Caco-2 (cell line): Measurements from ENCODE around the gene HDAC4. TPM values are rescaled to one million over a fixed set of nuclear protein-coding genes. Genes with fewer than 3 reads are reported as not detected.

Experiments used
- BruUV-seq: library from RNA; stranded (reverse); fragments of 400-500 nt; replicated peaks from 2 replicates; lab custom pipeline; 2021; lab: Mats Ljungman, UMichigan
- CTCF ChIA-PET: fragments of 300-600 bp; sonication (Branson Sonifier 250); formaldehyde crosslinking; loops from one replicate; lab custom pipeline; 2022; ENCODE audit warnings: antibody characterized with exemption; lab: Charles Lee
- POLR2A ChIA-PET: fragments of 300-600 bp; sonication (Branson Sonifier 250); formaldehyde crosslinking; loops from one replicate; lab custom pipeline; 2022; ENCODE audit warnings: antibody characterized with exemption; lab: Charles Lee
- DNase-seq, 2 experiments: peaks; one replicate each; pipeline versions ENCODE4 v3.0.0 to v3.0.0-alpha.2; 2020 to 2022
- H3K27me3 ChIP-seq: replicated peaks from 2 replicates; pipeline ENCODE4 v1.6.0; 2011; ENCODE audit warnings: low read length; ENCODE audit not compliant: control insufficient read depth, insufficient read depth
- H3K36me3 ChIP-seq: 2 replicates; pipeline ENCODE4 v1.5.1; 2011; ENCODE audit warnings: low read length; ENCODE audit not compliant: control insufficient read depth, insufficient read depth
- H3K4me1 ChIP-seq: fragments of 250-450 bp; sonication (Bioruptor Pico); 2 replicates; pipeline ENCODE4 v1.5.1; 2020; ENCODE audit warnings: mild to moderate bottlenecking
- H3K4me3 ChIP-seq: 2 replicates; pipeline ENCODE4 v1.5.1; 2011; ENCODE audit warnings: low read depth, mild to moderate bottlenecking, control low read depth, low read length
- H3K9me3 ChIP-seq: fragments of 250-450 bp; sonication (Bioruptor Pico); 2 replicates; pipeline ENCODE4 v1.5.1; 2020; ENCODE audit warnings: mild to moderate bottlenecking, moderate library complexity
- H3K27ac Mint-ChIP-seq: one replicate; pipeline ENCODE4 v1.8.0; 2022; ENCODE audit warnings: mixed read lengths; ENCODE audit not compliant: unreplicated experiment
- H3K27me3 Mint-ChIP-seq: one replicate; pipeline ENCODE4 v1.8.0; 2022; ENCODE audit warnings: mixed read lengths; ENCODE audit not compliant: insufficient read depth, unreplicated experiment
- H3K36me3 Mint-ChIP-seq: one replicate; pipeline ENCODE4 v1.8.0; 2022; ENCODE audit warnings: mild to moderate bottlenecking, mixed read lengths; ENCODE audit not compliant: insufficient read depth, unreplicated experiment
- H3K4me1 Mint-ChIP-seq: one replicate; pipeline ENCODE4 v1.8.0; 2022; ENCODE audit warnings: low read depth, mixed read lengths; ENCODE audit not compliant: unreplicated experiment
- H3K4me3 Mint-ChIP-seq: one replicate; pipeline ENCODE4 v1.8.0; 2022; ENCODE audit warnings: mild to moderate bottlenecking, moderate library complexity, mixed read lengths; ENCODE audit not compliant: unreplicated experiment
- H3K9me3 Mint-ChIP-seq: one replicate; pipeline ENCODE4 v1.8.0; 2022; ENCODE audit warnings: mixed read lengths; ENCODE audit not compliant: unreplicated experiment
- intact Hi-C: fragments of 100-400 bp; cut with micrococcal nuclease; formaldehyde crosslinking; loops from one replicate; pipeline ENCODE4 v1.10.0; 2022; ENCODE audit not compliant: unreplicated experiment
- total RNA-seq: library from RNA; stranded (reverse); gene quantifications from 2 replicates; pipeline ENCODE4 v1.2.3, GENCODE V29; 2022
- TF ChIP-seq, protein P1 (sequence below), 2 experiments: fragments of 200-600 bp in 1 of 2; IDR thresholded peaks; 1 replicate in 1 of 2; 2 replicates in 1 of 2; pipeline versions ENCODE4 v1.5.1 to v1.8.0; 2011 to 2022; ENCODE audit warnings: antibody characterized with exemption in 1 of 2, control low read depth in 1 of 2, inconsistent platforms in 1 of 2, low read depth in 1 of 2, low read length in 1 of 2, mild to moderate bottlenecking in 1 of 2, moderate library complexity in 1 of 2; ENCODE audit not compliant: insufficient read depth in 1 of 2, severe bottlenecking in 1 of 2, unreplicated experiment in 1 of 2

HDAC4 gene
- total RNA-seq, 1 experiment from 2014 or later: 15.5 TPM

DNA sequence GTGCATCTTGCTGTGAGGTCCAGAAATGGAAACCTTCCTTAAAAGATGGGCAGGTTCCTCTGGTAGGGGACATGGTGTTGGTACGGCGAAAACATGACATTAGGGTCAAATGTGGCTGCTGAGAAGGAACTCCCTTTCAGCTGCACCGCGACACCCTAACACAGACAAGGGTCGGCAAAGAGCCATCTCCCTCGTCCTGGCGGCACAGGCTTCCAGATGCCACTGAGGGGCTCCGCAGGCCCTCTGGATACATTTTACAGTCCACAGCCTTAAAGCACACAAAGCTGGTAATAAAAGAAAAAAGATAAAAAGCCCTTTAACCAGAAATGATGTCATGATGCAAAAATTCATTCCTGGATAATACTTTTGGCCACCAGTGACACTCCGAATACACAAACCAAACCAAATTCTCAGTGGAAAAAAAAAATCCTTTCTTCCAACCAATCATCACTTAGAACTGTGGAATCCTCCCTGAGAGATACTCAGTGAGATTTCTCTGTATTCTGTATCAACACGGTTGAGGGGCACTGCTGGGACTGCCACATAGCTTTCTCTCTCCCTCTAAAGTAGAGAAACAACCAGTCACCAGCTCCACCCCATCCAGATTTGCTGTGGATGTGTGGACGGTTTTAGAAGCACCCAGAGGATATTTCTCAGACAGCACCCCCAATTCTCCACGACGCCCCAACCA lies 174.8 kb downstream of the HDAC4 start:
- H3K36me3 ChIP-seq: no peaks in the 10 kb centered on the region
- intact Hi-C loops: no loop called here
- CTCF ChIA-PET: no interaction called here
- TF ChIP-seq, protein P1, sequence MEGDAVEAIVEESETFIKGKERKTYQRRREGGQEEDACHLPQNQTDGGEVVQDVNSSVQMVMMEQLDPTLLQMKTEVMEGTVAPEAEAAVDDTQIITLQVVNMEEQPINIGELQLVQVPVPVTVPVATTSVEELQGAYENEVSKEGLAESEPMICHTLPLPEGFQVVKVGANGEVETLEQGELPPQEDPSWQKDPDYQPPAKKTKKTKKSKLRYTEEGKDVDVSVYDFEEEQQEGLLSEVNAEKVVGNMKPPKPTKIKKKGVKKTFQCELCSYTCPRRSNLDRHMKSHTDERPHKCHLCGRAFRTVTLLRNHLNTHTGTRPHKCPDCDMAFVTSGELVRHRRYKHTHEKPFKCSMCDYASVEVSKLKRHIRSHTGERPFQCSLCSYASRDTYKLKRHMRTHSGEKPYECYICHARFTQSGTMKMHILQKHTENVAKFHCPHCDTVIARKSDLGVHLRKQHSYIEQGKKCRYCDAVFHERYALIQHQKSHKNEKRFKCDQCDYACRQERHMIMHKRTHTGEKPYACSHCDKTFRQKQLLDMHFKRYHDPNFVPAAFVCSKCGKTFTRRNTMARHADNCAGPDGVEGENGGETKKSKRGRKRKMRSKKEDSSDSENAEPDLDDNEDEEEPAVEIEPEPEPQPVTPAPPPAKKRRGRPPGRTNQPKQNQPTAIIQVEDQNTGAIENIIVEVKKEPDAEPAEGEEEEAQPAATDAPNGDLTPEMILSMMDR (IDR thresholded peaks at IDR 0.05; ENCODE audit: insufficient read depth in 1 of 2, low read depth in 1 of 2, low read length in 1 of 2, severe bottlenecking in 1 of 2, unreplicated experiment in 1 of 2): no peak
- no peaks in the 10 kb centered on the region for H3K27me3 ChIP-seq
- BruUV-seq: no TSS peak
- no peaks in the 10 kb centered on the region for H3K4me1 ChIP-seq
- H3K36me3 Mint-ChIP-seq: no peaks in the 10 kb centered on the region
- POLR2A ChIA-PET: no interaction called here
- H3K27ac Mint-ChIP-seq: no peak overlapping the region
- peaks cover 18% of the 10 kb centered on the region for H3K4me1 Mint-ChIP-seq
- no peaks in the 10 kb centered on the region for H3K9me3 ChIP-seq
- no peak overlapping the region for H3K4me3 ChIP-seq
- no peak for DNase-seq
- no peak overlapping the region for H3K4me3 Mint-ChIP-seq
- no peaks in the 10 kb centered on the region for H3K9me3 Mint-ChIP-seq
- H3K27me3 Mint-ChIP-seq: no peaks in the 10 kb centered on the region

DNA sequence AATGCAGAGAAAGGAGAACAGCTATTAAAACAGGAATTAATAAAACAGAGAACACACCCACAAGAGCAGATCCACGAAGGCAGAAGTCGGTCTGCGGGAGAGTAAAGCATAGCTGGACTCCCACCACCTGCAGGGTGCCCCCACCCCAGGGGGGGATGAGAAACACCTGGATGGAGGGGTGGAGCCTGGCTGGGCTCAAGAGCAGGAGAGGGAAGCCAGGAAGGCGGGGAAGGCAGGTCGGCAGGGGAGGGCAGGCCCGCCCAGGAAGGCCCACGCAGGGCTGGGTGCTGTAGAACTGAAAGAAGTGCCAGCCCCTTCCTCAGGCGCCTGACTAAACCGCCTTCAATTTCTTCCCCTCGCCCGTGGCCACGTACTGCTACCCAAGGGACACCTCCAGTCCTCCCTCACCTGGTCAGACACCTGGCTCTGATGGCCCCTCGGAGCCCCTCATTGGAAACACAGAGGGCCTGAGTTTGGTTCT lies 175.4 kb downstream of the HDAC4 start:
- H3K4me3 Mint-ChIP-seq: no peak overlapping the region
- ChIA-PET POLR2A (no interaction called here), CTCF (no interaction called here)
- BruUV-seq: no TSS peak
- peaks cover 18% of the 10 kb centered on the region for H3K4me1 Mint-ChIP-seq
- no peaks in the 10 kb centered on the region for H3K9me3 Mint-ChIP-seq
- H3K27me3 Mint-ChIP-seq: no peaks in the 10 kb centered on the region
- intact Hi-C loops: no loop called here
- TF ChIP-seq, protein P1 (IDR thresholded peaks at IDR 0.05; ENCODE audit: insufficient read depth in 1 of 2, low read depth in 1 of 2, low read length in 1 of 2, severe bottlenecking in 1 of 2, unreplicated experiment in 1 of 2): no peak
- no peak for DNase-seq
- Histone ChIP-seq H3K4me1 (no peaks in the 10 kb centered on the region), H3K9me3 (no peaks in the 10 kb centered on the region), H3K36me3 (no peaks in the 10 kb centered on the region), H3K27me3 (no peaks in the 10 kb centered on the region), H3K4me3 (no peak overlapping the region)
- no peak overlapping the region for H3K27ac Mint-ChIP-seq
- no peaks in the 10 kb centered on the region for H3K36me3 Mint-ChIP-seq

DNA sequence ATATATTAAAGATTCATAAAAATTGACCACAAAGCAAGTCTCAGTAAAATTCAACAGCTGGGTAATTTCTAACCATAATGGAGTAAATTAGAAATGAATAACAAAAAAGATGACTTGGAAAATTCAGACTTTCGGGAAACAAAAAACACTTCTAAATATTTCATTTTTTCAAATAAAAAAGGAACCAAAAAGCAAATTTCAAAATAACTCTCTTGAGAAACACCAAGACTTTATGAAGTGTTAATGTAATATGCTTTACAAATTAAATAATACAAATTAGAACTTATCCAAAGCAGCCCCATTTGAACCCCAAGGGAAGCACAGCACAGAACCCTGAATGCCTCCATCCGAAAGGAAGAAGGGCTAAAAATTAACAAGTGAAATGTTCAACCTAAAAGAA lies 175.9 kb downstream of the HDAC4 start:
- intact Hi-C loops: no loop called here
- H3K4me3 ChIP-seq: no peak overlapping the region
- no peaks in the 10 kb centered on the region for H3K36me3 ChIP-seq
- no peaks in the 10 kb centered on the region for H3K27me3 ChIP-seq
- POLR2A ChIA-PET: no interaction called here
- H3K4me3 Mint-ChIP-seq: no peak overlapping the region
- H3K27ac Mint-ChIP-seq: no peak overlapping the region
- no peak for DNase-seq
- BruUV-seq: no TSS peak
- H3K9me3 Mint-ChIP-seq: no peaks in the 10 kb centered on the region
- TF ChIP-seq, protein P1 (IDR thresholded peaks at IDR 0.05; ENCODE audit: insufficient read depth in 1 of 2, low read depth in 1 of 2, low read length in 1 of 2, severe bottlenecking in 1 of 2, unreplicated experiment in 1 of 2): no peak
- H3K9me3 ChIP-seq: no peaks in the 10 kb centered on the region
- CTCF ChIA-PET: no interaction called here
- H3K4me1 Mint-ChIP-seq: peaks cover 18% of the 10 kb centered on the region
- H3K36me3 Mint-ChIP-seq: no peaks in the 10 kb centered on the region
- no peaks in the 10 kb centered on the region for H3K4me1 ChIP-seq
- no peaks in the 10 kb centered on the region for H3K27me3 Mint-ChIP-seq
